GM19397 (cell line): Measurements from ENCODE around the gene FABP3.

Experiments
- ATAC-seq: cut with Tn5 transposase; IDR thresholded peaks from one replicate; pipeline ENCODE4 v1.9.1; 2021; ENCODE audit warnings: mild to moderate bottlenecking, moderate library complexity; ENCODE audit not compliant: unreplicated experiment

Gene FABP3

GRCh38 chr1:31324992-31325391 is 47.9 kb downstream of the FABP3 start:
- no peak for ATAC-seq

- no peak for ATAC-seq
Observed at GRCh38 chr1:31324093-31324492, 48.8 kb downstream of the FABP3 start.

GRCh38 chr1:31318146-31318545 is 54.7 kb downstream of the FABP3 start:
- ATAC-seq: no peak

- no peak for ATAC-seq
Observed at GRCh38 chr1:31315902-31316301, 57.0 kb downstream of the FABP3 start.
